ENCODE data around the gene ITPR3. TPM values are rescaled to one million over a fixed set of nuclear protein-coding genes. Genes with fewer than 3 reads are reported as not detected.

ITPR3 gene
- total and polyA plus RNA-seq, 2 of the 13 experiments (the other 11 are each of a cell fraction or from before 2014, with no cell fraction given): 3.8 to 21.4 TPM

DNA sequence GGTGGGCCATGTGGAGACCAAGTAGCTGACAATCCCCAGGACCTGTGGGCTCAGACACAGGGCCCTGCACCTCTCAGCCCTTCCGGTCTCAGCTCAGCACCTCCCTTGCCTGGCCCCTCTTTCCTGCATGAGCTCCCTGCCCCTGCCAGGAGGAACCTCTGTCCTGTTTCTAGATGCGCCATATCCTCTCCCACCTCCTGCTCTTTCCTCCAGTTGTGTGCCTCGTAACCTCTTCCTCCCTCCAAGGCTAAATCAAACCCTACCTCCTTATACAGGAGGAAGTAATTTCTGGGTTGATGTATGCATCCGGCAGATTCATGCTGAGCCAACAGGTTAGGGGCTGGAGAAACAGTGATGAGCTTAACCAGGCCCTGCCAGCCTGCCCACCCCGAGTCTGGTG, 30.9 kb downstream of the ITPR3 start:
- Histone ChIP-seq H3K27ac (ENCODE audit: extremely low read length, insufficient read depth, low read length) (no peak overlapping the region), H3K9me3 (ENCODE audit: low read length) (no peaks in the 10 kb centered on the region), H3K79me2 (ENCODE audit: insufficient read depth, low read length) (no peaks in the 10 kb centered on the region), H3K36me3 (replicated peaks in 1 of 2; ENCODE audit: control insufficient read depth in 1 of 2, insufficient read depth in 2 of 2, low read length in 2 of 2) (peaks cover 8 to 12% of the 10 kb centered on the region in 2 experiments), H3K27me3 (ENCODE audit: control insufficient read depth in 1 of 2, insufficient read depth in 2 of 2, low read length in 2 of 2) (no peaks in the 10 kb centered on the region), H3K9ac (ENCODE audit: insufficient read depth, low read depth, low read length) (no peak overlapping the region), H3K4me2 (ENCODE audit: low read depth, low read length) (no peak overlapping the region), H4K20me1 (ENCODE audit: insufficient read depth, low read length) (no peaks in the 10 kb centered on the region), H2AFZ (ENCODE audit: low read length) (no peak overlapping the region), H3K4me1 (ENCODE audit: insufficient read depth, low read length) (peaks cover 6% of the 10 kb centered on the region), H3K4me3 (replicated peaks in 1 of 3; ENCODE audit: insufficient read depth in 1 of 3, low read depth in 2 of 3, low read length in 3 of 3) (no peak overlapping the region)
- DNase-seq (ENCODE audit: low spot score): no peak
- TF ChIP-seq RNF2 (conservative IDR thresholded peaks at IDR 0.05; ENCODE audit: low read depth) (no peak), ZSCAN29 (CRISPR knock-in tag; conservative IDR thresholded peaks at IDR 0.05) (no peak)
- no TSS peak for BruUV-seq (replicated peaks)
- no peak for FAIRE-seq
- ChIA-PET POLR2A (no interaction called here), CTCF (ENCODE audit: low intra/inter-chr PET ratio, low total read pairs) (no interaction called here)
- in situ Hi-C loops (cut with HindIII; ENCODE audit: extremely low pct_ligation_motif_present, low pct_unique_long_range_greater_than_20kb): no loop called here
- intact Hi-C loops (cut with micrococcal nuclease; ENCODE audit: unreplicated experiment): no loop called here
- no peak for ATAC-seq
- 91% methylated on average over 5 of the region's 5 CpGs for WGBS (ENCODE audit: low lambda C conversion rate)

DNA sequence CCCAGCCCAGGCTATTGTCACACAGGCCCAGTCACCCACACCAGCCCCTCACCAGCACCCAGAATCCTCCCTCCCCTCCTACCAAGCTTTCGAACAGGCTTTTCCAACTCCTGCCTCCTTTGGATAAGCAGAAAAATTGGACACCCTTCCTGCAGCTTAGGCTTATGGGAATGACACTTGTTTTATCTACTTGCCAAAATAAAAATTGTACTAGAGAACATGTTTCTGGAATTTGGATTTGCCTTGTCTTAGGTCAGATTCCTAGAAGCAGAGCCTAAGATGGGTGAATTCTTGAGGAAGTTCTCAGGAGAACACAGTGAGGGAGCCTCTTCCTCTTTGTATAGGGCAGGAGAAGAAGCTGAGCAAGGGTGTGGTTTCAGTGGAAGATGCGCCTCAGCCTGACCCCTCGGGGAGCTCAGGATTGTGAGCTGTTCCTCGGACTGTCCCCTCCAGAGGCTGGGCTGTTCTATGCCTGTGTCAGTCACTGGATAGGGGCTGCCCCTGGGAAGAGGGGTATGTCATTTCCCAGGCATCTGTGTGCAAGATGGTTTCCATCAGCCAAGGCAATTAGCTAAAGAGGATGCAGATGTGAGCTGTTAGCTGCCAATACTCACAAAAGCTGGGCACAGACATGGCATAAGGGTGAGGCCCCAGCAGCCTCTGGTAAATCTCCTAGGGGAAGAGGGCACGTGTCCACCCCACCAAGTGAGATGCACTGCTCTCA, 33.9 kb downstream of the ITPR3 start:
- 80% methylated on average over 5 of the region's 5 CpGs for WGBS (ENCODE audit: low lambda C conversion rate)
- FAIRE-seq (no peak), DNase-seq (ENCODE audit: low spot score) (no peak), ATAC-seq (no peak)
- ChIA-PET POLR2A (no interaction called here), CTCF (ENCODE audit: low intra/inter-chr PET ratio, low total read pairs) (no interaction called here)
- Histone ChIP-seq H4K20me1 (ENCODE audit: insufficient read depth, low read length) (no peaks in the 10 kb centered on the region), H3K4me2 (ENCODE audit: low read depth, low read length) (no peak overlapping the region), H3K9ac (ENCODE audit: insufficient read depth, low read depth, low read length) (no peak overlapping the region), H3K36me3 (replicated peaks in 1 of 2; ENCODE audit: control insufficient read depth in 1 of 2, insufficient read depth in 2 of 2, low read length in 2 of 2) (peaks cover 7 to 12% of the 10 kb centered on the region in 2 experiments), H2AFZ (ENCODE audit: low read length) (no peak overlapping the region), H3K79me2 (ENCODE audit: insufficient read depth, low read length) (no peaks in the 10 kb centered on the region), H3K4me1 (ENCODE audit: insufficient read depth, low read length) (no peaks in the 10 kb centered on the region), H3K27me3 (ENCODE audit: control insufficient read depth in 1 of 2, insufficient read depth in 2 of 2, low read length in 2 of 2) (no peaks in the 10 kb centered on the region), H3K27ac (ENCODE audit: extremely low read length, insufficient read depth, low read length) (no peak overlapping the region), H3K9me3 (ENCODE audit: low read length) (no peaks in the 10 kb centered on the region), H3K4me3 (replicated peaks in 1 of 3; ENCODE audit: insufficient read depth in 1 of 3, low read depth in 2 of 3, low read length in 3 of 3) (no peak overlapping the region)
- in situ Hi-C loops (cut with HindIII; ENCODE audit: extremely low pct_ligation_motif_present, low pct_unique_long_range_greater_than_20kb): no loop called here
- BruUV-seq (replicated peaks): no TSS peak
- TF ChIP-seq, protein P1, sequence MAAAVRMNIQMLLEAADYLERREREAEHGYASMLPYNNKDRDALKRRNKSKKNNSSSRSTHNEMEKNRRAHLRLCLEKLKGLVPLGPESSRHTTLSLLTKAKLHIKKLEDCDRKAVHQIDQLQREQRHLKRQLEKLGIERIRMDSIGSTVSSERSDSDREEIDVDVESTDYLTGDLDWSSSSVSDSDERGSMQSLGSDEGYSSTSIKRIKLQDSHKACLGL (CRISPR knock-in tag; IDR thresholded peaks at IDR 0.05): no peak
- TF ChIP-seq, protein P2, sequence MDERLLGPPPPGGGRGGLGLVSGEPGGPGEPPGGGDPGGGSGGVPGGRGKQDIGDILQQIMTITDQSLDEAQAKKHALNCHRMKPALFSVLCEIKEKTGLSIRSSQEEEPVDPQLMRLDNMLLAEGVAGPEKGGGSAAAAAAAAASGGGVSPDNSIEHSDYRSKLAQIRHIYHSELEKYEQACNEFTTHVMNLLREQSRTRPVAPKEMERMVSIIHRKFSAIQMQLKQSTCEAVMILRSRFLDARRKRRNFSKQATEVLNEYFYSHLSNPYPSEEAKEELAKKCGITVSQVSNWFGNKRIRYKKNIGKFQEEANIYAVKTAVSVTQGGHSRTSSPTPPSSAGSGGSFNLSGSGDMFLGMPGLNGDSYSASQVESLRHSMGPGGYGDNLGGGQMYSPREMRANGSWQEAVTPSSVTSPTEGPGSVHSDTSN (CRISPR knock-in tag; IDR thresholded peaks at IDR 0.05): no peak
- TF ChIP-seq, protein P3, sequence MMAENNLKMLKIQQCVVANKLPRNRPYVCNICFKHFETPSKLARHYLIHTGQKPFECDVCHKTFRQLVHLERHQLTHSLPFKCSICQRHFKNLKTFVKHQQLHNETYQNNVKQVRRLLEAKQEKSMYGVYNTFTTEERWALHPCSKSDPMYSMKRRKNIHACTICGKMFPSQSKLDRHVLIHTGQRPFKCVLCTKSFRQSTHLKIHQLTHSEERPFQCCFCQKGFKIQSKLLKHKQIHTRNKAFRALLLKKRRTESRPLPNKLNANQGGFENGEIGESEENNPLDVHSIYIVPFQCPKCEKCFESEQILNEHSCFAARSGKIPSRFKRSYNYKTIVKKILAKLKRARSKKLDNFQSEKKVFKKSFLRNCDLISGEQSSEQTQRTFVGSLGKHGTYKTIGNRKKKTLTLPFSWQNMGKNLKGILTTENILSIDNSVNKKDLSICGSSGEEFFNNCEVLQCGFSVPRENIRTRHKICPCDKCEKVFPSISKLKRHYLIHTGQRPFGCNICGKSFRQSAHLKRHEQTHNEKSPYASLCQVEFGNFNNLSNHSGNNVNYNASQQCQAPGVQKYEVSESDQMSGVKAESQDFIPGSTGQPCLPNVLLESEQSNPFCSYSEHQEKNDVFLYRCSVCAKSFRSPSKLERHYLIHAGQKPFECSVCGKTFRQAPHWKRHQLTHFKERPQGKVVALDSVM (CRISPR knock-in tag; IDR thresholded peaks at IDR 0.05): no peak
- TF ChIP-seq THAP11 (CRISPR knock-in tag; IDR thresholded peaks at IDR 0.05) (no peak), NR2F1 (CRISPR knock-in tag; IDR thresholded peaks at IDR 0.05) (no peak), ZNF3 (CRISPR knock-in tag; IDR thresholded peaks at IDR 0.05) (no peak), ZNF83 (CRISPR knock-in tag; IDR thresholded peaks at IDR 0.05; ENCODE audit: borderline replicate concordance) (no peak), ZNF557 (CRISPR knock-in tag; IDR thresholded peaks at IDR 0.05) (no peak), SP4 (CRISPR knock-in tag; IDR thresholded peaks at IDR 0.05) (no peak), CBFB (CRISPR knock-in tag; IDR thresholded peaks at IDR 0.05) (no peak), GABPB1 (CRISPR knock-in tag; IDR thresholded peaks at IDR 0.05) (no peak)
- TF ChIP-seq, protein P4, sequence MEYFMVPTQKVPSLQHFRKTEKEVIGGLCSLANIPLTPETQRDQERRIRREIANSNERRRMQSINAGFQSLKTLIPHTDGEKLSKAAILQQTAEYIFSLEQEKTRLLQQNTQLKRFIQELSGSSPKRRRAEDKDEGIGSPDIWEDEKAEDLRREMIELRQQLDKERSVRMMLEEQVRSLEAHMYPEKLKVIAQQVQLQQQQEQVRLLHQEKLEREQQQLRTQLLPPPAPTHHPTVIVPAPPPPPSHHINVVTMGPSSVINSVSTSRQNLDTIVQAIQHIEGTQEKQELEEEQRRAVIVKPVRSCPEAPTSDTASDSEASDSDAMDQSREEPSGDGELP (IDR thresholded peaks at IDR 0.05; ENCODE audit: borderline replicate concordance, low read depth): no peak
- intact Hi-C loops (cut with micrococcal nuclease; ENCODE audit: unreplicated experiment): no loop called here

Measured in HepG2 (cell line).